ENCODE results near the gene NEK11.

Gene NEK11

DNA sequence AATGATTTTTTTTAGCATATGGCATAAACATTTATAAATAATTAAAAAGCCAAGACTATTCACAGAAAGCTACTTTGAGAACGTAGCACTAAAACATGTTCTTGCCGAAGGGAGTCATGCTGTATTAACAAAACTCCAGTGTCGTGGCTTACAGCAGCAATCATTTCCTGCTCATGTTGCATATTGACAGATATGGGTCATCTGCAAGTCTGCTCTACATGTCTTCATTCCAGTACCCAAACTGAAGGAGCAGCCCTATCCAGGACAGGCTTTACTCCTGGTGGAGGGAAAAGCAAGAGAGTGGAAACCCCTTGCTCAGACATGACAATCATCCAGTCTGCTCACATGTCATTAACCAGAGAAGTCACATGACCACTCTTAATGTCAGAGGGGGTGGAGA lies 87.6 kb downstream of the NEK11 start:
- H3K27ac Mint-ChIP-seq, result no peak overlapping the region
- peaks cover 7% of the 10 kb centered on the region for H3K27me3 Mint-ChIP-seq (ENCODE audit: low read depth, poor library complexity)
- TF ChIP-seq, protein P1, sequence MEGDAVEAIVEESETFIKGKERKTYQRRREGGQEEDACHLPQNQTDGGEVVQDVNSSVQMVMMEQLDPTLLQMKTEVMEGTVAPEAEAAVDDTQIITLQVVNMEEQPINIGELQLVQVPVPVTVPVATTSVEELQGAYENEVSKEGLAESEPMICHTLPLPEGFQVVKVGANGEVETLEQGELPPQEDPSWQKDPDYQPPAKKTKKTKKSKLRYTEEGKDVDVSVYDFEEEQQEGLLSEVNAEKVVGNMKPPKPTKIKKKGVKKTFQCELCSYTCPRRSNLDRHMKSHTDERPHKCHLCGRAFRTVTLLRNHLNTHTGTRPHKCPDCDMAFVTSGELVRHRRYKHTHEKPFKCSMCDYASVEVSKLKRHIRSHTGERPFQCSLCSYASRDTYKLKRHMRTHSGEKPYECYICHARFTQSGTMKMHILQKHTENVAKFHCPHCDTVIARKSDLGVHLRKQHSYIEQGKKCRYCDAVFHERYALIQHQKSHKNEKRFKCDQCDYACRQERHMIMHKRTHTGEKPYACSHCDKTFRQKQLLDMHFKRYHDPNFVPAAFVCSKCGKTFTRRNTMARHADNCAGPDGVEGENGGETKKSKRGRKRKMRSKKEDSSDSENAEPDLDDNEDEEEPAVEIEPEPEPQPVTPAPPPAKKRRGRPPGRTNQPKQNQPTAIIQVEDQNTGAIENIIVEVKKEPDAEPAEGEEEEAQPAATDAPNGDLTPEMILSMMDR (IDR thresholded peaks at IDR 0.05), result no peak
- DNase-seq, result no peak
- peaks cover 4% of the 10 kb centered on the region for H3K36me3 Mint-ChIP-seq (ENCODE audit: low read depth)
- H3K4me1 Mint-ChIP-seq, result no peaks in the 10 kb centered on the region
- H3K4me3 Mint-ChIP-seq, result no peak overlapping the region
- H3K9me3 Mint-ChIP-seq, result peaks cover 22% of the 10 kb centered on the region

- no peak overlapping the region for H3K4me3 Mint-ChIP-seq
- peaks cover 54% of the 10 kb centered on the region for H3K9me3 Mint-ChIP-seq
- peaks cover 28% of the 10 kb centered on the region for H3K36me3 Mint-ChIP-seq (ENCODE audit: low read depth)
- no peak for DNase-seq
- H3K4me1 Mint-ChIP-seq, result no peaks in the 10 kb centered on the region
- H3K27ac Mint-ChIP-seq, result no peak overlapping the region
- TF ChIP-seq, protein P1 (IDR thresholded peaks at IDR 0.05), result no peak
- H3K27me3 Mint-ChIP-seq (ENCODE audit: low read depth, poor library complexity), result peaks cover 2% of the 10 kb centered on the region
These were observed 99.0 kb downstream of the NEK11 start for GRCh38 chr3:131125684-131126083.

- Mint-ChIP-seq H3K27me3 (ENCODE audit: low read depth, poor library complexity) (peaks cover 7% of the 10 kb centered on the region), H3K9me3 (peaks cover 11% of the 10 kb centered on the region), H3K4me1 (no peaks in the 10 kb centered on the region), H3K27ac (no peak overlapping the region), H3K36me3 (ENCODE audit: low read depth) (peaks cover 7% of the 10 kb centered on the region), H3K4me3 (no peak overlapping the region)
- TF ChIP-seq, protein P1 (IDR thresholded peaks at IDR 0.05), result no peak
- no peak for DNase-seq
These were observed 114.2 kb downstream of the NEK11 start for GRCh38 chr3:131140891-131141290.

- Mint-ChIP-seq H3K27me3 (ENCODE audit: low read depth, poor library complexity) (peaks cover 7% of the 10 kb centered on the region), H3K4me3 (no peak overlapping the region), H3K27ac (no peak overlapping the region), H3K4me1 (no peaks in the 10 kb centered on the region), H3K9me3 (peaks cover 11% of the 10 kb centered on the region), H3K36me3 (ENCODE audit: low read depth) (peaks cover 7% of the 10 kb centered on the region)
- TF ChIP-seq, protein P1 (IDR thresholded peaks at IDR 0.05), result no peak
- no peak for DNase-seq
These were observed 115.1 kb downstream of the NEK11 start for GRCh38 chr3:131141770-131142169.

DNA sequence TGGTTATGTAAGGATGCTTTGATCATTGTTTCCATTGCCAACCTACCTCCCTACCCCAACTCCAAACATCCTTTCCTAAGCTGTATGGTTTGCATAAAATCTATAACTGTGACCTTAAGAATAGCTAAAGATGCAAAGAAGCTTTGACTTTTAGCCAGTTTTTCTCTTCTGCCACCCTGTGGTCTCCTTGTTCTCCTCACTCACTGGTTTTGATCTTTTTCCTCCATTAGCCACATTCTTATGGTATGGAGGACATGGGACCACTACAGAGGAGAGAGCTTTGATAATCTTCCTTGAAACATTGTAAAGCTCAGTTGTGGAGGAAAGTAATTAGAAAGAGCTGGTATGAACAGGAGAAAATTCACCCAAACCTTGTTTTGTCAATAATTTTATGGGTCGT lies 115.9 kb downstream of the NEK11 start:
- Mint-ChIP-seq H3K9me3 (peaks cover 11% of the 10 kb centered on the region), H3K4me1 (no peaks in the 10 kb centered on the region), H3K4me3 (no peak overlapping the region), H3K27me3 (ENCODE audit: low read depth, poor library complexity) (peaks cover 7% of the 10 kb centered on the region), H3K27ac (no peak overlapping the region), H3K36me3 (ENCODE audit: low read depth) (peaks cover 7% of the 10 kb centered on the region)
- TF ChIP-seq, protein P1 (IDR thresholded peaks at IDR 0.05), result no peak
- no peak for DNase-seq

GRCh38 chr3:131143802-131144201 lies 117.1 kb downstream of the NEK11 start:
- TF ChIP-seq, protein P1 (IDR thresholded peaks at IDR 0.05), result no peak
- no peaks in the 10 kb centered on the region for H3K4me1 Mint-ChIP-seq
- H3K36me3 Mint-ChIP-seq (ENCODE audit: low read depth), result peaks cover 7% of the 10 kb centered on the region
- peaks cover 11% of the 10 kb centered on the region for H3K9me3 Mint-ChIP-seq
- peaks cover 7% of the 10 kb centered on the region for H3K27me3 Mint-ChIP-seq (ENCODE audit: low read depth, poor library complexity)
- no peak overlapping the region for H3K27ac Mint-ChIP-seq
- no peak overlapping the region for H3K4me3 Mint-ChIP-seq
- no peak for DNase-seq
